ENCODE results near the gene RRBP1.
"Not testable (repeated sequence)": the region's sequence is repeated elsewhere in the genome, so short reads cannot be mapped to it uniquely, and the experiment has no call there.

Gene RRBP1

GRCh38 chr20:17708675-17709360, 26.8 kb upstream of the RRBP1 start:
- no peak overlapping the region for H3K4me3 ChIP-seq (ENCODE audit: low read depth, low read length)
- H3K4me1 ChIP-seq (ENCODE audit: control insufficient read depth, insufficient read depth, low read length): peaks cover 22% of the 10 kb centered on the region
- no peaks in the 10 kb centered on the region for H3K27me3 ChIP-seq (ENCODE audit: control insufficient read depth, insufficient read depth, low read length)
- no peak overlapping the region for H3K9ac ChIP-seq (ENCODE audit: low read length)
- H3K9me3 ChIP-seq (ENCODE audit: control insufficient read depth, insufficient read depth, low read depth, low read length): no peaks in the 10 kb centered on the region
- no peaks in the 10 kb centered on the region for H3K36me3 ChIP-seq (ENCODE audit: control insufficient read depth, insufficient read depth, low read length)
- no peak overlapping the region for H3K27ac ChIP-seq (ENCODE audit: low read depth, low read length)

DNA sequence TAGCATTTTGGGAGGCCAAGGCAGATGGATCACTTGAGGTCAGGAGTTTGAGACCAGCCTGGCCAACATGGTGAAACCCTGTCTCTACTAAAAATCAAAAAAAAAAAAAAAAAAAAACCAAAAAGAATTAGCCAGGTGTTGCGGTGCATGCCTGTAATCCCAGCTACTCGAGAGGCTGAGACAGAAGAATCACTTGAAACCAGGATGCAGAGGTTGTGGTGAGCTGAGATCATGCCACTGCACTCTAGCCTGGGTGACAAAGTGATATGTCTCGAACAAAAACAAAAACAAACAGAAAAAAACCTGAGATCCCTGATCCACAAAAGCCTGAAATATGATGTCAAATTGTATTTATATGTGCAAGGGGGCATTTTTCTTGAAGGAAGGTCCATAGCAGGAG, 25.9 kb upstream of the RRBP1 start:
- H3K4me1 ChIP-seq (ENCODE audit: control insufficient read depth, insufficient read depth, low read length): peaks cover 22% of the 10 kb centered on the region
- H3K4me3 ChIP-seq (ENCODE audit: low read depth, low read length); H3K27ac ChIP-seq (ENCODE audit: low read depth, low read length); H3K27me3 ChIP-seq (ENCODE audit: control insufficient read depth, insufficient read depth, low read length); H3K36me3 ChIP-seq (ENCODE audit: control insufficient read depth, insufficient read depth, low read length); H3K9me3 ChIP-seq (ENCODE audit: control insufficient read depth, insufficient read depth, low read depth, low read length); H3K9ac ChIP-seq (ENCODE audit: low read length): not testable (repeated sequence)

DNA sequence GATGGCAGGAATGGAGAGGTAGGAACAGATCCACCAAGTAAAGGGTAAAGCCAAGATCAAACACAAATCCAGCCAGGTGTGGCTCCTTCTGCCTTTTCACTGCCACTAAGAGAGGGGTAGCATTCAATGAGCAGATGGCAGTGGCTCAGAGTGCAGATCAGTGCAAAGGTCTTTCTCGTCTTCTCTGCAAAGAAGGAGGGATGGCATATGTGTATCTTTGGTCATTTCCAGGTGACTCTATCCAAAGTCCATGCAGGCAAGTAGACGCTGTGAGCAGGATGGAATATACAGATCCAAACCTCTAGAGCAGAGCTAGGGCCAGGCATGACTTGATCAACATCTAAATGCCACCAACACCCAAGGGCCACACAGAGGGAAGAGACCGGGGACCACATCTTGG, 24.6 kb upstream of the RRBP1 start:
- no peak overlapping the region for H3K27ac ChIP-seq (ENCODE audit: low read depth, low read length)
- H3K9me3 ChIP-seq (ENCODE audit: control insufficient read depth, insufficient read depth, low read depth, low read length): no peaks in the 10 kb centered on the region; the same call in 1 of the 2 replicates
- no peak overlapping the region for H3K4me3 ChIP-seq (ENCODE audit: low read depth, low read length)
- H3K27me3 ChIP-seq (ENCODE audit: control insufficient read depth, insufficient read depth, low read length): no peaks in the 10 kb centered on the region
- H3K9ac ChIP-seq (ENCODE audit: low read length): no peak overlapping the region
- H3K36me3 ChIP-seq (ENCODE audit: control insufficient read depth, insufficient read depth, low read length): no peaks in the 10 kb centered on the region
- H3K4me1 ChIP-seq (ENCODE audit: control insufficient read depth, insufficient read depth, low read length): peaks cover 20% of the 10 kb centered on the region

DNA sequence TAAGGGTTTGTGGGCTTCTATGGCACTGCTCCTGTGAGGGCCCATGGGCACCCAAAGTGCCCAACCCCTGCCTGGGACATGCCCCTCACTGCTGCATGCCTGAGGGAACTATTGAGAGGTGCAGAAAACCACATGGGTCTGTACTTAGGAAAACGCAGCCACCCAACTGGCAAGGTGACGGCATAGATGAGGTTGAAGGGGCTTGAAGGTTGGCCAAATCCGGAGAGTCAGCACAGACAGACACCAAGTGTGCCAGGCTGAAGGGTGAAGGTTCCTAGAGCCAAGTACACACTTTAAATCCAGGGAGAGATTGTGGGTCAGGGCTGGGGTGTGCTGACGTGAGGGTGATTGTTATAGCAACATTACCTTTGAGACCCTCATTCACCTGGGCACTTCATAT, 23.9 kb upstream of the RRBP1 start:
- H3K27me3 ChIP-seq (ENCODE audit: control insufficient read depth, insufficient read depth, low read length): no peaks in the 10 kb centered on the region
- H3K4me1 ChIP-seq (ENCODE audit: control insufficient read depth, insufficient read depth, low read length): peaks cover 13% of the 10 kb centered on the region
- no peak overlapping the region for H3K4me3 ChIP-seq (ENCODE audit: low read depth, low read length)

DNA sequence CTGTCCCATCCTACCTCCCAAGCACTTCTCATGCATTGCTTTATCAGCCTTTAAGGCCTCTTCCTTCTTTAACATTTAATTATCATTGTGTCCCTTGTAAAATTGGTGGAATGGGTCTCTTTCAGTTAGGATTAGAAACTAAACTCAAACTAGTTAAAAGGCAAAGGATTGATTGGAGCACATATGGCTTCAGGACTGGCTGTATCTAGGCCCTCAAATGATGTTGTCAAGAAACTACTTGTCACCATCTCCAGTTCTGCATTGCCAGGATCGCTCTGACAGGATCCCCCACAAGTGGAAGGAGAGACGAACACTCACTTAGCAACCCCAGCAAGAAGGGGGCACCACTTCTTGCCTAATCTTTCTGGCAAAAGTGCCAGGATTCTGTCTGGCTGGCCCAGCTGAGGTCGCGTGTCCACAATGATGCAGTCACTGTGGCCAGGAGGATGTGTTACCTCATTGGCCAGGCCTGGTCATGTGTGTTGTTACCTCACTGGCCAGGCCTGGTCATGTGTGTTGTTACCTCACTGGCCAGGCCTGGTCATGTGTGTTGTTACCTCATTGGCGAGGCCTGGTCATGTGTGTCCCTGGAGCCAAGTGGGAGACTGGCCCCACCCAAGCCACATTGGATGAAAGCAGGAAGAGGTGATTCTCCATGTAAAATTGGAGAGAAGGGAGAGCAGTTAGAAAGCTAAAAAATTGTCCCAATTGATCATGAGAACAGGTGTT, 22.7 kb upstream of the RRBP1 start:
- H3K4me1 ChIP-seq (ENCODE audit: control insufficient read depth, insufficient read depth, low read length): peaks cover 1% of the 10 kb centered on the region; the same call in 1 of the 2 replicates
- no peaks in the 10 kb centered on the region for H3K27me3 ChIP-seq (ENCODE audit: control insufficient read depth, insufficient read depth, low read length)
- H3K36me3 ChIP-seq (ENCODE audit: control insufficient read depth, insufficient read depth, low read length): no peaks in the 10 kb centered on the region
- H3K4me3 ChIP-seq (ENCODE audit: low read depth, low read length): no peak overlapping the region
- H3K9ac ChIP-seq (ENCODE audit: low read length): no peak overlapping the region
- no peaks in the 10 kb centered on the region; the same call in 1 of the 2 replicates for H3K9me3 ChIP-seq (ENCODE audit: control insufficient read depth, insufficient read depth, low read depth, low read length)
- H3K27ac ChIP-seq (ENCODE audit: low read depth, low read length): no peak overlapping the region

More for the DNA sequence above, 23.9 kb upstream of the RRBP1 start:
- Histone ChIP-seq H3K9ac (ENCODE audit: low read length) (no peak overlapping the region), H3K36me3 (ENCODE audit: control insufficient read depth, insufficient read depth, low read length) (no peaks in the 10 kb centered on the region), H3K9me3 (ENCODE audit: control insufficient read depth, insufficient read depth, low read depth, low read length) (no peaks in the 10 kb centered on the region; the same call in 1 of the 2 replicates), H3K27ac (ENCODE audit: low read depth, low read length) (no peak overlapping the region)

GRCh38 chr20:17701826-17702225, 19.8 kb upstream of the RRBP1 start:
- Histone ChIP-seq H3K4me3 (ENCODE audit: low read depth, low read length) (no peak overlapping the region), H3K4me1 (ENCODE audit: control insufficient read depth, insufficient read depth, low read length) (no peaks in the 10 kb centered on the region), H3K9me3 (ENCODE audit: control insufficient read depth, insufficient read depth, low read depth, low read length) (no peaks in the 10 kb centered on the region; the same call in 1 of the 2 replicates), H3K36me3 (ENCODE audit: control insufficient read depth, insufficient read depth, low read length) (no peaks in the 10 kb centered on the region), H3K9ac (ENCODE audit: low read length) (no peak overlapping the region), H3K27me3 (ENCODE audit: control insufficient read depth, insufficient read depth, low read length) (no peaks in the 10 kb centered on the region), H3K27ac (ENCODE audit: low read depth, low read length) (no peak overlapping the region)

- no peak overlapping the region for H3K9ac ChIP-seq (ENCODE audit: low read length)
- H3K27me3 ChIP-seq (ENCODE audit: control insufficient read depth, insufficient read depth, low read length): no peaks in the 10 kb centered on the region
- no peak overlapping the region for H3K27ac ChIP-seq (ENCODE audit: low read depth, low read length)
- no peaks in the 10 kb centered on the region for H3K4me1 ChIP-seq (ENCODE audit: control insufficient read depth, insufficient read depth, low read length)
- no peaks in the 10 kb centered on the region; the same call in 1 of the 2 replicates for H3K9me3 ChIP-seq (ENCODE audit: control insufficient read depth, insufficient read depth, low read depth, low read length)
- H3K4me3 ChIP-seq (ENCODE audit: low read depth, low read length): no peak overlapping the region
- H3K36me3 ChIP-seq (ENCODE audit: control insufficient read depth, insufficient read depth, low read length): no peaks in the 10 kb centered on the region
Observed at GRCh38 chr20:17700637-17701036, 18.6 kb upstream of the RRBP1 start.

- Histone ChIP-seq H3K27me3 (ENCODE audit: control insufficient read depth, insufficient read depth, low read length) (no peaks in the 10 kb centered on the region), H3K9ac (ENCODE audit: low read length) (no peak within 1 kb of the TSS), H3K27ac (ENCODE audit: low read depth, low read length) (no peak within 1 kb of the TSS), H3K9me3 (ENCODE audit: control insufficient read depth, insufficient read depth, low read depth, low read length) (no peaks in the 10 kb centered on the region; the same call in 1 of the 2 replicates), H3K4me3 (ENCODE audit: low read depth, low read length) (no peak within 1 kb of the TSS), H3K36me3 (ENCODE audit: control insufficient read depth, insufficient read depth, low read length) (no peaks in the 10 kb centered on the region), H3K4me1 (ENCODE audit: control insufficient read depth, insufficient read depth, low read length) (no peaks in the 10 kb centered on the region)
Observed at GRCh38 chr20:17699931-17700351, 17.9 kb upstream of the RRBP1 start, which contains the start of gene BANF2. Gene BANF2 (plus strand): TSS chr20:17699966. CDS start chr20:17725026, 25,060 bp downstream.

DNA sequence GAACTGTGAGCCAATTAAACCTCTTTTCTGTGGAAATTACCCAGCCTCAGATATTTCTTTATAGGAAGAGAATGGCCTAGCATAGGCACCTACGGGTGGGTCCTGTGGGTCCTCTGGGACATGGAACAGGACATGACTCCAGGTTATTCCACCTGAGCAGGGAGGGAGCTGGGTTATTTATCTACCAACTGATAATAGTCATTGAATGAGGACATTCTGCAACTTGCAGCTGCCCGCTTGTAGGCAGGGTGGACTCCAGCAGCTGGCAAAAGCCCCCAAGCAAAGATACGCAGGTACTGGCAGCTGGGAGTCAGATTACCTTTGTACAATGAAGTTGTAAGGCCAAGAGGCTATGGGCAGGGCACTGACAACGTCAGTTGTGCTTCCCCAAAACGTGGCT, 16.3 kb upstream of the RRBP1 start:
- no peaks in the 10 kb centered on the region for H3K36me3 ChIP-seq (ENCODE audit: control insufficient read depth, insufficient read depth, low read length)
- H3K27me3 ChIP-seq (ENCODE audit: control insufficient read depth, insufficient read depth, low read length): no peaks in the 10 kb centered on the region
- no peak overlapping the region for H3K9ac ChIP-seq (ENCODE audit: low read length)
- H3K4me1 ChIP-seq (ENCODE audit: control insufficient read depth, insufficient read depth, low read length): 0 out of 2 replicates have a peak, but pooled peaks cover 3% of the 10 kb centered on the region
- no peak overlapping the region for H3K4me3 ChIP-seq (ENCODE audit: low read depth, low read length)
- H3K9me3 ChIP-seq (ENCODE audit: control insufficient read depth, insufficient read depth, low read depth, low read length): no peaks in the 10 kb centered on the region; the same call in 1 of the 2 replicates
- H3K27ac ChIP-seq (ENCODE audit: low read depth, low read length): no peak overlapping the region

GRCh38 chr20:17697171-17697570, 15.1 kb upstream of the RRBP1 start:
- no peak overlapping the region for H3K9ac ChIP-seq (ENCODE audit: low read length)
- 0 out of 2 replicates have a peak, but pooled peaks cover 6% of the 10 kb centered on the region for H3K4me1 ChIP-seq (ENCODE audit: control insufficient read depth, insufficient read depth, low read length)
- no peak overlapping the region for H3K27ac ChIP-seq (ENCODE audit: low read depth, low read length)
- H3K36me3 ChIP-seq (ENCODE audit: control insufficient read depth, insufficient read depth, low read length): no peaks in the 10 kb centered on the region
- H3K4me3 ChIP-seq (ENCODE audit: low read depth, low read length): no peak overlapping the region
- H3K27me3 ChIP-seq (ENCODE audit: control insufficient read depth, insufficient read depth, low read length): no peaks in the 10 kb centered on the region
- H3K9me3 ChIP-seq (ENCODE audit: control insufficient read depth, insufficient read depth, low read depth, low read length): no peaks in the 10 kb centered on the region

- H3K27me3 ChIP-seq (ENCODE audit: control insufficient read depth, insufficient read depth, low read length): no peaks in the 10 kb centered on the region
- H3K36me3 ChIP-seq (ENCODE audit: control insufficient read depth, insufficient read depth, low read length): no peaks in the 10 kb centered on the region
- no peak overlapping the region for H3K27ac ChIP-seq (ENCODE audit: low read depth, low read length)
- H3K9me3 ChIP-seq (ENCODE audit: control insufficient read depth, insufficient read depth, low read depth, low read length): no peaks in the 10 kb centered on the region
- no peak overlapping the region for H3K9ac ChIP-seq (ENCODE audit: low read length)
- no peak overlapping the region for H3K4me3 ChIP-seq (ENCODE audit: low read depth, low read length)
- 0 out of 2 replicates have a peak, but pooled peaks cover 6% of the 10 kb centered on the region for H3K4me1 ChIP-seq (ENCODE audit: control insufficient read depth, insufficient read depth, low read length)
Observed at GRCh38 chr20:17696287-17696686, 14.2 kb upstream of the RRBP1 start.

All from HUES6 (cell line).